Stomach smooth muscle (tissue), 2 donors: ENCODE results near the gene SF3A1.
A peak's percentile ranks its signal among the peaks of the same experiment; 100 is the strongest.

Experiments
- H3K27ac ChIP-seq: one replicate; pipeline ENCODE4 v1.7.0; 2013; ENCODE audit warnings: mild to moderate bottlenecking, low read length, inconsistent platforms
- H3K27me3 ChIP-seq, 2 donors: one replicate each; pipeline ENCODE4 v1.7.0; 2013; ENCODE audit warnings: low read length in 2 of 2; ENCODE audit not compliant: insufficient read depth in 2 of 2, control insufficient read depth in 1 of 2
- H3K36me3 ChIP-seq, 2 donors: one replicate each; pipeline ENCODE4 v1.7.0; 2013; ENCODE audit warnings: low read length in 2 of 2; ENCODE audit not compliant: control insufficient read depth in 2 of 2, insufficient read depth in 2 of 2
- H3K4me1 ChIP-seq: one replicate; pipeline ENCODE4 v1.7.0; 2013; ENCODE audit warnings: low read length; ENCODE audit not compliant: control insufficient read depth, insufficient read depth
- H3K4me3 ChIP-seq, 2 donors: one replicate each; pipeline ENCODE4 v1.7.0; 2013; ENCODE audit warnings: low read length in 2 of 2
- H3K9ac ChIP-seq, 2 donors: one replicate each; pipeline ENCODE4 v1.7.0; 2013; ENCODE audit warnings: low read length in 2 of 2, mild to moderate bottlenecking in 1 of 2
- H3K9me3 ChIP-seq, 2 donors: one replicate each; pipeline ENCODE4 v1.7.0; 2013; ENCODE audit warnings: low read length in 2 of 2; ENCODE audit not compliant: control insufficient read depth in 2 of 2
- donor health status: healthy.
- donor health status: Pancreatic carcinoma.

Gene SF3A1

DNA sequence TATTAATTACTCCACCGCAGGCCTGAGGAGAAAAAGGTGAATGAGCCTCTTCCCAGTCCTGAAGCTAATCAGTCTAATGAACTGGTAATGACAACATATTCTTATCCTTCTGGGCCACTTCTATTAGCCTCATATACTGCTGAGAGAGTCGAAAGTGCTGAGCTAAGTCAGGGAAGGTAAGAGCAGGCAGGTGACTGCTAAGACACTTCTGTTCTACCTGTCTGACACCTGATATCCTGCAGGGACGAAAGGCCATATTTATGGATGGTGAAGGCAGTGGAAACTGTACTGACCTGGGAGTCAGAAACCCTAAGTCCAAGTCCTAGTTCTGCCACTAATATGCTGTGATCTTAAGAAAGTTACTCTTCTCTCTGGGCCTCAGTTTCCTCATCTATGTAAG lies 33.4 kb downstream of the SF3A1 start:
- H3K27me3 ChIP-seq: no peaks in the 10 kb centered on the region
- H3K27ac ChIP-seq: no peak overlapping the region
- no peak overlapping the region for H3K9ac ChIP-seq
- no peak overlapping the region for H3K4me3 ChIP-seq
- H3K4me1 ChIP-seq: peaks cover 48% of the 10 kb centered on the region
- H3K9me3 ChIP-seq: no peaks in the 10 kb centered on the region
- peaks cover 5 to 10% of the 10 kb centered on the region in 2 donors for H3K36me3 ChIP-seq

DNA sequence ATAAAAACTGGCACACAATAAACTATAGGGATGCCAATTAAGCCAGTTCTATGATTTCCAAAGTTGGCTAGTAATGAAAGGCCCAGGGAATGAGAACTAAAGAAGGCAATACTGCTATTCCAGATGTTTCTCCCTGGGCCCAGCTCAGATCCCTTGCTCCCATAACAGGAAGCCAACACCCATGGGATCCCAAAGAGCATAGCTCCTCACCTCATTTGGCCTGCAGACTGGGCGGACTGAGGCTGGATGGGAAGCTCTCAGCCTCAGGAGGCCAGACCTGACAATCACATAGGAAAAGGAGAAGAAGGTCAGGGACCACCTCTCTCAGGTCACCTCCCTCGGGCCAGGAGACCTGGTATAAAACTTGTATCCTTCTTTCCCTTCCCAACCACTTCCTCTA lies 35.2 kb downstream of the SF3A1 start:
- H3K4me1 ChIP-seq: peaks cover 50% of the 10 kb centered on the region

DNA sequence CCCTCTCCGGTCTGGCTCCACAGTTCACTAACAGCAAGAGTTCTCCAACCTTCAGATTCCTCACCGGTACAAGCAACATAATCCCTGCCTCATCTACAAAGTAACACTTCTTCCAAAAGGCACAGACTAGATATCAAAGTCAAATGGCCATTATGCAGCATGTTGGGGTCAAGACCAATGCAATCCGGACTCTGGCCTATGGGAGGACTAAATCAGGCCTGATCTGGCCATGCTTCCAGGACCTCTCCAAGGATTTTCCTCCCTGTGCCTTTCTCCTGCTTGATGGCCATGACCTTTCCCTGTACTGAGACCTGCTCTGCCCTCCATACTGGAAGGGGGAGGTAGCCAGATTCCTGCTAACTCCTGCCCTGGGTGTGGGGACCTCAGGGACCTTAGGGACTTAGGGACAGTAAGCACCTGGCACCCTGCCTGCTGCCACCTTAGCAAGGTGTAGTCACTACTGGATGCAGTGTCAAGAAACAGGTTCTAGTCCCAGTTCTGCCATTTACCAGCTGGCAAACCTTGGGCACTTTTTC lies 36.6 kb downstream of the SF3A1 start:
- no peaks in the 10 kb centered on the region for H3K27me3 ChIP-seq
- H3K27ac ChIP-seq: no peak overlapping the region
- no peaks in the 10 kb centered on the region for H3K9me3 ChIP-seq
- H3K9ac ChIP-seq: no peak overlapping the region
- H3K36me3 ChIP-seq: peaks cover 5 to 13% of the 10 kb centered on the region in 2 donors
- H3K4me3 ChIP-seq: no peak overlapping the region
- peaks cover 46% of the 10 kb centered on the region for H3K4me1 ChIP-seq

More for the DNA sequence above, 35.2 kb downstream of the SF3A1 start:
- no peak overlapping the region for H3K9ac ChIP-seq
- no peaks in the 10 kb centered on the region for H3K9me3 ChIP-seq
- H3K27ac ChIP-seq: no peak overlapping the region
- H3K4me3 ChIP-seq: no peak overlapping the region
- H3K36me3 ChIP-seq: peaks cover 5 to 13% of the 10 kb centered on the region in 2 donors
- no peaks in the 10 kb centered on the region for H3K27me3 ChIP-seq

DNA sequence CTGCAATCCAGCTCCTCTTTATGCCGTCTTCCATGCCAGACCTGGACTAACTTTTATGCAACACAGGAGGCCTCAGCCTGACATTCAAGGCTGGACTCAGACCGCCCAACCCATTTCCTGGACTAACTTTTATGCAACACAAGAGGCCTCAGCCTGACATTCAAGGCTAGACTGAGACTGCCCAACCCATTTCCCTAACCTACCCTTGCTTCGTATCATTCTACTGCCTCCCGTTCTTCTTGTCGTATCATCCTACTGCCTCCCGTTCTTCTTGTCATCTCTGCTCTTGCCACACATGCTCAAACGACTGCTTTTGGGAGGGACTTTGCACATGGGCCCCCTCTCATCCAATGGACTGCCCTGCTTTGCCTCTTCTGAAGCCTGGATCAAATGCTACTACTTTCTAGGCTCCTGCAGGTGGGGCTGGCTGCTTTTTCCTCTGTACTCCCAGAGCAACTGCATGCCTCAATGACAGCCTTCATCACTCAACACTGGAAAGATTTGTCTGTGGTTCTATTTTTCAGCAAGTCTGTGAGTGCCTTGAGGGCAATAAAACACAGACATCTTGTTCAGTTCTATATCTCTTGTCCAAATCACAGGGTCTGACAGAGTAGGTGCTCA lies 37.8 kb downstream of the SF3A1 start:
- Histone ChIP-seq H3K36me3 (peaks cover 5 to 13% of the 10 kb centered on the region in 2 donors), H3K27ac (no peak overlapping the region), H3K4me1 (peaks cover 34% of the 10 kb centered on the region)

DNA sequence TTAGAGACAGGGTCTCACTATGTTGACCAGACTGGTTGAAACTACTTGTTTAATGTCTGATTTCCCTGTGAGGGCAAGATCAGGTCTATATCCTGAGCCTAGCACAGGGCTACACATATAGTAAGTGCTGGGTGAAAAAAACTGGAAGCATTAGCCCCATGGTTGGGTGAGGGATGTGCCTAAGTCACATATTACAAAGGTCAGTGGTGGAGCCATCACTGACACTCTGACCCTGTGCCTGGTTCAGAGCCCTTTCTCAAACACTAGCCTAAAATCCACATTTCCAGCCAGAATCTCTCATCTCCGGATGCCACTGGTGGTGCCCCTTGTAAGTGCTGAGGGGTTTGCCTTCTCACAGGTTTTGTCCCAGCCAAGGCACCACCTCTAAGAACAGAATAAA lies 38.9 kb downstream of the SF3A1 start:
- Histone ChIP-seq H3K36me3 (peaks cover 5 to 13% of the 10 kb centered on the region in 2 donors), H3K27me3 (no peaks in the 10 kb centered on the region), H3K4me3 (no peak overlapping the region), H3K4me1 (peaks cover 36% of the 10 kb centered on the region), H3K9me3 (no peaks in the 10 kb centered on the region), H3K27ac (no peak overlapping the region), H3K9ac (no peak overlapping the region)

More for the DNA sequence above, 37.8 kb downstream of the SF3A1 start:
- H3K4me3 ChIP-seq: no peak overlapping the region
- H3K9me3 ChIP-seq: no peaks in the 10 kb centered on the region
- H3K27me3 ChIP-seq: no peaks in the 10 kb centered on the region
- H3K9ac ChIP-seq: no peak overlapping the region

DNA sequence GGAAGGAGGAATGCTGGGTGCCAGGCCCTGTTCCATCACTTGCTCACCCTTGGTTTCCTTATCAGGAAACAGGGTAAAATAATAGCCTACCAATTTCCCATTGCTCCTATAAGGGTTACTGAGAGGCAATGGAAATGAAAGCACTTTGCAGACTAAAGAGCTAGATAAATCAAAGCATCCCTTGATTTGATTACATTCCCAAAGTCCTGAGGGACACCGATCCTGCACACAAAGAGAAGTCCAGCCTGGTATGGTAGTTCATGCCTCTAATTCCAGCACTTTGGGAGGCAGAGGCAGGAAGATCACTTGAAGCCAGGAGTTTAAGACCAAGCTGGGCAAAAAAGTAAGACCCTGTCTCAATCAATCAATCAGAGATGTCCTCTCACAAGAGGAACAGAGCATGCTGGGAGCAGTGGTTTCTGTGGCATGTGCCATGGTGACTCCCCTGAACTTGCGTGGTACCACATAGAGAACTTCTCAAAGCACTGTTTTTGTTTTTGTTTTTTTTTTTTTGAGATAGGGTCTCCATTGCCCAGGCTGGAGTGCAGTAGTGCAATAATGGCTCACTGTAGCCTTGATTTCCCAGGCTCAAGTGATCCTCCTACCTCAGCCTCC lies 40.6 kb downstream of the SF3A1 start:
- no peaks in the 10 kb centered on the region for H3K9me3 ChIP-seq
- H3K9ac ChIP-seq: no peak overlapping the region
- no peaks in the 10 kb centered on the region for H3K27me3 ChIP-seq
- H3K27ac ChIP-seq: no peak overlapping the region
- no peak overlapping the region for H3K4me3 ChIP-seq
- H3K36me3 ChIP-seq: peaks cover 5 to 11% of the 10 kb centered on the region in 2 donors
- H3K4me1 ChIP-seq: peaks cover 48% of the 10 kb centered on the region

DNA sequence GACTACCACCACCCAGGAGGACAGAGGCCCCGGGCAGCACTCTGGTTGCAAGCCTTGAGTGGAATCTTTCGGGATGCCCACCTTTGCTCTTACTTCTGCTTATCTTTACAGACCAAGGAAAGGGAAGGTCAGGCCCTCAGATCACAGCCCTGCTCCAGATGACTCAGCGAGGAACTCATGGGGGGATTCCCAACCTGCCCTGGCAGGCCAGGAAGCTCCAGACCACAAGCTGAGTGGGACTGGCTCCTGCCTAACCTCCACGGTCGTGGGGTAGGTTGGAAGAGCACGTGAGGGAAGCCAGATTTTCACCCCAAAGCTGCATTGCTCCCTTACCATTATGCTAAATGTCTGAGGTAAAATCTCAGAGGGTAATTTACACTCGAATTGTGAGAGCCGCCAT lies 41.8 kb downstream of the SF3A1 start:
- Histone ChIP-seq H3K9ac (no peak overlapping the region), H3K4me1 (peaks cover 54% of the 10 kb centered on the region), H3K9me3 (no peaks in the 10 kb centered on the region), H3K4me3 (no peak overlapping the region), H3K27me3 (no peaks in the 10 kb centered on the region), H3K36me3 (peaks cover 0 to 6% of the 10 kb centered on the region in 2 donors), H3K27ac (no peak overlapping the region)

DNA sequence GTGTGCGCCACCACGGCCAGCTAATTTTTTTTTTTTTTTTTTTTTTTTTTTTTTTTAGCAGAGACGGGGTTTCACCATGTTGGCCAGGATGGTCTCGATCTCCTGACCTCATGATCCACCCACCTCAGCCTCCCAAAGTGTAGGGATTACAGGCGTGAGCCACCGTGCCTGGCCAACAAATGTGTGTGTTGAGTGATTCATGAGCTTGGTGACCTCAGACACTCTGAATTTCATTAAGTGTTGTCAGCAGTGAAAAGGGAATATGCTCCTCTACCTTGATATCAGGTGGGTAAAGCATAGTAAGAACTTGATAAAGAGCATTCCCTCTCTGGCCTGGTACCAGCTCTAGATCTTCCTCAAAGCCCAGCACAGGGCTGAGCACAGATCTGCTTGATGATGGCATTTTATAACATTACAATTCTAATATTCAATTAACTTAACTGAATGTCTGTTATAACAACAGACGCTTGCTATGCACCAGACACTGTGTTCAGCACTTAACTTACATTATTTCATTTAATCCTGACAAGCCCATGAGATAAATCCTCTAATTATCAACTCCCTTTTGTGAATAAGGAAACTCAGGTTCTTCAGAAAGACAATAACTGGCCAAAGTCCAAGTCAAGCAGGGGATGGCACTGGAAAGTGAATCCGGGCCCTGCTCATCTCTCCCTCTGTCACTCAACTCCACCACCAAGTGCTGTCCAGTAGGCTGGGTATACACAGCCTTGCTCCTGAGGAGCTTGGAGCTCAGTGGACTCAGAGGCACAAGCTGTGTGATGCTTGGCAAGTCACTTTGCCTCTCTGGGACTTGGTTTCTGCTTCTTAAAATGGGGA lies 42.9 kb downstream of the SF3A1 start:
- Histone ChIP-seq H3K27me3 (no peaks in the 10 kb centered on the region), H3K4me1 (peaks cover 60% of the 10 kb centered on the region), H3K9me3 (no peaks in the 10 kb centered on the region), H3K36me3 (peaks cover 0 to 6% of the 10 kb centered on the region in 2 donors), H3K27ac (no peak overlapping the region), H3K4me3 (no peak overlapping the region), H3K9ac (peak overlapping the region in 1 of 2 donors; percentile 40)

DNA sequence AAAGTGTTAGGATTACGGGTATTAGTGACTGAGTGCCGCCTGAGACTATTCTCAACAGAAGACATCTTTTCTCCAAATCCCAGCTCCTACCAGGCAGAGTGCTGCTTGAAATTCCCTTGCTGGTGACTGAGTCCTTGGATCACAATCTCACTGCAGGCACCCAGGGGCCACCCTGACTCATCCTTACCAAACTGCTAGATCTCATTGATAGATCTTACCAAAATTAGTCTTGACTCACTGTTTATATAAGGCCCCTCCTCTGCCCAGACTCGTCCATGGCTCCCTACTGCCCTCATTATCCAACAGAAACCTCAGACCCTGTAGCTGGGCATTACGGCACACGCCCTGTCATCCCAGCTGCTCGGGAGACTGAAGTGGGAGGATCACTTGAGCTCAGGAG lies 44.6 kb downstream of the SF3A1 start:
- Histone ChIP-seq H3K36me3 (no peaks in the 10 kb centered on the region), H3K27me3 (no peaks in the 10 kb centered on the region), H3K9ac (no peak overlapping the region), H3K27ac (peak overlapping the region; percentile 92), H3K9me3 (no peaks in the 10 kb centered on the region), H3K4me1 (peaks cover 62% of the 10 kb centered on the region), H3K4me3 (peak overlapping the region in 1 of 2 donors; percentile 63)

DNA sequence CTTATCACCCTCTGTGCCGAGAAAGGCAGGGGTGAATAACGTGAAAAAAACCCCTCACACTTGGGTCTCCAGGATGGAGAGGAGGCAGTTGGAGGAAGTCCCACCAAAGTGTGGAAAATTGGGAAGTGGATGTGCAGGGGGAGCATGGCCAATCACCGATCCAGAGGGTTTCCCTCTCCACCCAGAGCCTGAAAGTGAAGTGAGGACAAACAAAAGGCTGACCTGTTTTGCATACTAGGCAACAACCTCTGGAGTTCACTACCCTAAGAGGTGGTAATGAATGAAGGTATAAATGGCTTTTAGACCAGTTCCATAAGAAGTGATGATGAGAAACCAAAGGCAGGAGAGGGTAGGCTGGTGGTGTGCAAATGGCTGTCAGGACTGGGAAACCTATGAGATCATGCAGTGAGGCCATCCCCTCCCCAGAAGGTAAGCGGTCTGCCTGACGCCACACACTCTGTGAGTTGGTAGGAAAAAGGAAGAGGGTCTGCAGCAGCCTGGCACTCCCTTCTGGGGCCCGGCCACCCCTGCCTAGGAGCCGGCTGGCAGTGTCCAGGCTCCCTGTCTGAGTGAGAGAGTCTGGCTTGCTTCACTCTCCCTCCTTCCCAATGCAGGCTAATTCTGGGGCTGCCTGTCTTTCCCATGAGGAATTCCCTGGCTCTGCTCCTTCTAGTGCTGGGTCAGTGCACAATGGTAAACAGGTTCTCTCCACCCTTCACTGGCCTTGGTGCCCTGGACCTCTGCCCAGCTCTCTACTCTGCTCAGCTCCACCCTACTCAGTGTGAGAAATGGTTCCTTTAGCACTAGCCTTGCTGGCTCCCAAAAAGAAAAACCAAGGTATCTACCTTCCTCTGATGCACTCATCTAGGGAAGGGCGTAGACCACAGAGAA lies 45.6 kb downstream of the SF3A1 start:
- Histone ChIP-seq H3K27me3 (no peaks in the 10 kb centered on the region), H3K36me3 (no peaks in the 10 kb centered on the region), H3K9ac (peak overlapping the region; percentile 40 to 62), H3K9me3 (no peaks in the 10 kb centered on the region), H3K4me3 (peak overlapping the region; percentile 27 to 63), H3K27ac (peak overlapping the region; percentile 92), H3K4me1 (peaks cover 62% of the 10 kb centered on the region)
